ENCODE measurements around the gene PTPRA. TPM values are rescaled to one million over a fixed set of nuclear protein-coding genes. Genes with fewer than 3 reads are reported as not detected.

PTPRA gene
- total RNA-seq, 4 donors from 2014 or later: 80.6 to 121 (median 97.1) TPM

- H3K36me3 ChIP-seq: no peaks in the 10 kb centered on the region
- H3K4me3 ChIP-seq: no peak overlapping the region
- intact Hi-C loops (cut with DNase I; ENCODE audit: low total_unique reads): no loop called here
- no peaks in the 10 kb centered on the region for H3K9me3 ChIP-seq
- H3K27ac ChIP-seq: no peak overlapping the region
- no peaks in the 10 kb centered on the region for H3K27me3 ChIP-seq
- TF ChIP-seq CTCF (IDR thresholded peaks at IDR 0.05) (no peak), POLR2A (IDR thresholded peaks at IDR 0.05) (no peak)
- H3K4me1 ChIP-seq: no peaks in the 10 kb centered on the region
- DNase-seq: no peak
These were observed 110.2 kb downstream of the PTPRA start for GRCh38 chr20:2983508-2983907.

GRCh38 chr20:2984028-2984501 is 110.8 kb downstream of the PTPRA start:
- Histone ChIP-seq H3K4me1 (no peaks in the 10 kb centered on the region), H3K27ac (no peak overlapping the region), H3K36me3 (no peaks in the 10 kb centered on the region), H3K4me3 (no peak overlapping the region), H3K9me3 (no peaks in the 10 kb centered on the region), H3K27me3 (no peaks in the 10 kb centered on the region)
- TF ChIP-seq POLR2A (IDR thresholded peaks at IDR 0.05): no peak
- no peak for TF ChIP-seq CTCF (IDR thresholded peaks at IDR 0.05)
- intact Hi-C loops (cut with DNase I; ENCODE audit: low total_unique reads): no loop called here
- DNase-seq: no peak

GRCh38 chr20:2984956-2985661 is 111.8 kb downstream of the PTPRA start:
- H3K27me3 ChIP-seq: no peaks in the 10 kb centered on the region
- no peaks in the 10 kb centered on the region for H3K36me3 ChIP-seq
- DNase-seq: no peak
- no peaks in the 10 kb centered on the region for H3K4me1 ChIP-seq
- H3K9me3 ChIP-seq: no peaks in the 10 kb centered on the region
- H3K27ac ChIP-seq: no peak overlapping the region
- intact Hi-C loops (cut with DNase I; ENCODE audit: low total_unique reads): no loop called here
- H3K4me3 ChIP-seq: no peak overlapping the region
- no peak for TF ChIP-seq POLR2A (IDR thresholded peaks at IDR 0.05)
- no peak for TF ChIP-seq CTCF (IDR thresholded peaks at IDR 0.05)

- Histone ChIP-seq H3K36me3 (no peaks in the 10 kb centered on the region), H3K4me1 (no peaks in the 10 kb centered on the region), H3K27me3 (no peaks in the 10 kb centered on the region), H3K9me3 (no peaks in the 10 kb centered on the region), H3K4me3 (no peak overlapping the region), H3K27ac (no peak overlapping the region)
- no peak for TF ChIP-seq CTCF (IDR thresholded peaks at IDR 0.05)
- no peak for TF ChIP-seq POLR2A (IDR thresholded peaks at IDR 0.05)
- DNase-seq: no peak
- intact Hi-C loops (cut with DNase I; ENCODE audit: low total_unique reads): no loop called here
These were observed 113.2 kb downstream of the PTPRA start for GRCh38 chr20:2986466-2986865.

GRCh38 chr20:2987861-2988260 is 114.6 kb downstream of the PTPRA start:
- H3K9me3 ChIP-seq: no peaks in the 10 kb centered on the region
- no peaks in the 10 kb centered on the region for H3K27me3 ChIP-seq
- no peaks in the 10 kb centered on the region for H3K36me3 ChIP-seq
- H3K4me3 ChIP-seq: no peak overlapping the region
- DNase-seq: no peak
- H3K27ac ChIP-seq: no peak overlapping the region
- TF ChIP-seq CTCF (IDR thresholded peaks at IDR 0.05): no peak
- no peak for TF ChIP-seq POLR2A (IDR thresholded peaks at IDR 0.05)
- intact Hi-C loops (cut with DNase I; ENCODE audit: low total_unique reads): no loop called here
- no peaks in the 10 kb centered on the region for H3K4me1 ChIP-seq

Measured in uterus (tissue), 4 donors.